NCI-H2107 treated with DMSO at 0.1 percent for 48 hours (cell line): ENCODE data around the gene RCOR3.
A peak's percentile ranks its signal among the peaks of the same experiment; 100 is the strongest.
"Not testable (repeated sequence)": the region's sequence is repeated elsewhere in the genome, so short reads cannot be mapped to it uniquely, and the experiment has no call there.

ENCODE experiments used
- DNase-seq: peaks from one replicate; lab custom pipeline; 2025; ENCODE audit not compliant: unreplicated experiment; lab: John Stamatoyannopoulos, UW

RCOR3 gene

GRCh38 chr1:211337430-211338223 is 78.5 kb downstream of the RCOR3 start:
- no peak for DNase-seq

GRCh38 chr1:211338224-211338620 is 79.1 kb downstream of the RCOR3 start:
- no peak for DNase-seq

- no peak for DNase-seq
Measured at GRCh38 chr1:211339631-211340041, 80.5 kb downstream of the RCOR3 start.

- DNase-seq: no peak
Measured at GRCh38 chr1:211340622-211341507, 81.7 kb downstream of the RCOR3 start.

GRCh38 chr1:211341999-211342398 is 82.8 kb downstream of the RCOR3 start:
- no peak for DNase-seq

- DNase-seq: no peak
Measured at GRCh38 chr1:211343607-211344006, 84.4 kb downstream of the RCOR3 start.

- DNase-seq: no peak
Measured at GRCh38 chr1:211344152-211344618, 85.0 kb downstream of the RCOR3 start.

- peak; percentile 94 for DNase-seq
Measured at GRCh38 chr1:211345719-211346118, 86.6 kb downstream of the RCOR3 start.

- no peak for DNase-seq
Measured at GRCh38 chr1:211347077-211347844, 88.1 kb downstream of the RCOR3 start.

- DNase-seq: no peak
Measured at GRCh38 chr1:211348547-211348946, 89.4 kb downstream of the RCOR3 start.

GRCh38 chr1:211349741-211350140 is 90.6 kb downstream of the RCOR3 start:
- no peak for DNase-seq

- DNase-seq: not testable (repeated sequence)
Measured at GRCh38 chr1:211352055-211352454, 92.9 kb downstream of the RCOR3 start.

GRCh38 chr1:211352465-211352864 is 93.3 kb downstream of the RCOR3 start:
- DNase-seq: no peak

- DNase-seq: no peak
Measured at GRCh38 chr1:211352985-211353515, 93.9 kb downstream of the RCOR3 start.

- no peak for DNase-seq
Measured at GRCh38 chr1:211353562-211354212, 94.5 kb downstream of the RCOR3 start.

- no peak for DNase-seq
Measured at GRCh38 chr1:211355873-211356272, 96.7 kb downstream of the RCOR3 start.

GRCh38 chr1:211356723-211357407 is 97.7 kb downstream of the RCOR3 start:
- no peak for DNase-seq

- no peak for DNase-seq
Measured at GRCh38 chr1:211358685-211359084, 99.5 kb downstream of the RCOR3 start.

- no peak for DNase-seq
Measured at GRCh38 chr1:211359876-211360275, 100.7 kb downstream of the RCOR3 start.

GRCh38 chr1:211361202-211361601 is 102.0 kb downstream of the RCOR3 start:
- no peak for DNase-seq
